ENCODE data around the gene NEU2. TPM values are rescaled to one million over a fixed set of nuclear protein-coding genes. Genes with fewer than 3 reads are reported as not detected.
A peak's percentile ranks its signal among the peaks of the same experiment; 100 is the strongest.

NEU2 gene
- total and polyA plus RNA-seq, 2 of the 13 experiments (the other 11 are each of a cell fraction or from before 2014, with no cell fraction given), result not detected

DNA sequence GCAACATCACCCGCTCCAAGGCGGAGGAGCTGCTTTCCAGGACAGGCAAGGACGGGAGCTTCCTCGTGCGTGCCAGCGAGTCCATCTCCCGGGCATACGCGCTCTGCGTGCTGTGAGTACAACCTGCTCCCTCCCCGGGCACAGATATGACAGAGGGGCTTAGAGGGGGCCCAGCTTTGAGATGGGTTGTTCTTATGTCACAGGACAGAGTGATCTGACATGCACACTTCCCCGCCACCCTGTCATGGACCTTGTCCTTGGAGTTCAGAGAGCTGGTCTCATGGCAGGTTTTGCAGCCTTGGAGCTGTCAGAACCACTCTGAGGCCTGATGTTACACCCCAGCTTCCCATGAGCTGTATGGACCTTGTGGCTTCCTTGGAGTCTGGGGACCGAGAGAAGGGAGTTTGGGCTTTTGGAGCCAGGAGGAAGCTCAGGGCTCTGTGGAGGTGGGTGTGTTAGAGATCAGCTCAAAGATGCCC is 28.1 kb downstream of the NEU2 start (continued):
- no peak for TF ChIP-seq ZNF777 (CRISPR knock-in tag; IDR thresholded peaks at IDR 0.05)
- peak; percentile 72 for TF ChIP-seq SAP130 (CRISPR knock-in tag; IDR thresholded peaks at IDR 0.05; ENCODE audit: low read depth)
- peak; percentile 5; the same call in 1 of the 2 replicates for TF ChIP-seq HDAC2 (CRISPR knock-in tag; IDR thresholded peaks at IDR 0.05)
- no peak for TF ChIP-seq ZFX (CRISPR knock-in tag; IDR thresholded peaks at IDR 0.05; ENCODE audit: low read depth)
- TF ChIP-seq ARID5B (CRISPR knock-in tag; IDR thresholded peaks at IDR 0.05), result no peak
- TF ChIP-seq, protein P1, sequence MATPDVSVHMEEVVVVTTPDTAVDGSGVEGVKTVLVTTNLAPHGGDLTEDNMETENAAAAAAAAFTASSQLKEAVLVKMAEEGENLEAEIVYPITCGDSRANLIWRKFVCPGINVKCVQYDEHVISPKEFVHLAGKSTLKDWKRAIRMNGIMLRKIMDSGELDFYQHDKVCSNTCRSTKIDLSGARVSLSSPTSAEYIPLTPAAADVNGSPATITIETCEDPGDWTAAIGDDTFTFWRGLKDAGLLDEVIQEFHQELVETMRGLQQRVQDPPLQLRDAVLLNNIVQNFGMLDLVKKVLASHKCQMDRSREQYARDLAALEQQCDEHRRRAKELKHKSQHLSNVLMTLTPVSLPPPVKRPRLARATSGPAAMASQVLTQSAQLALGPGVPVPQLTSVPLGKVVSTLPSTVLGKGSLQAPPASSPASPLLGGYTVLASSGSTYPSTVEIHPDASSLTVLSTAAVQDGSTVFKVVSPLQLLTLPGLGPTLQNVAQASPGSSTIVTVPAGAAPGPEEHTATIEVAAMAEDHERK (CRISPR knock-in tag; IDR thresholded peaks at IDR 0.05; ENCODE audit: low read depth), result no peak
- no peak for TF ChIP-seq SCMH1 (CRISPR knock-in tag; IDR thresholded peaks at IDR 0.05; ENCODE audit: borderline replicate concordance)

Measured in HepG2 (cell line).